ENCODE data around the gene PPP1R15A. TPM values are rescaled to one million over a fixed set of nuclear protein-coding genes. Genes with fewer than 3 reads are reported as not detected.

PPP1R15A gene
- total and polyA plus RNA-seq, 2 of the 8 experiments (the other 6 are each of a cell fraction or from before 2014, with no cell fraction given) = 4.1 to 14.0 TPM

GRCh38 chr19:48836089-48837017, 35.9 kb upstream of the PPP1R15A start, which contains the start of gene HSD17B14:
HSD17B14 (minus strand) TSS chr19:48836491; CDS start chr19:48836411, 80 bp downstream.
- DNase-seq (ENCODE audit: low read depth in 1 of 2, low spot score in 2 of 2) (peak; percentile 64 to 80), FAIRE-seq (no peak)
- Histone ChIP-seq H3K9me3 (ENCODE audit: insufficient read depth in 2 of 2, low read depth in 1 of 2, low read length in 1 of 2) (no peaks in the 10 kb centered on the region), H3K23me2 (ENCODE audit: low read depth, low read length) (peaks cover 11% of the 10 kb centered on the region; the same call in 1 of the 2 replicates), H3K56ac (replicated peaks; ENCODE audit: insufficient read length, low read depth, low read length) (peak within 1 kb of the TSS; percentile 89), H4K8ac (ENCODE audit: extremely low read depth, insufficient read depth, low read length) (peak within 1 kb of the TSS; percentile 97), H4K5ac (ENCODE audit: insufficient read length, low read depth, low read length) (peak within 1 kb of the TSS; percentile 95), H3K4me3 (ENCODE audit: extremely low read depth in 1 of 4, insufficient read depth in 2 of 4, low read depth in 3 of 4, low read length in 4 of 4) (peak within 1 kb of the TSS; percentile 42 to 70 (median 53)), H4K91ac (replicated peaks; ENCODE audit: insufficient read length, low read length) (peak within 1 kb of the TSS; percentile 66), H2AFZ (ENCODE audit: low read length) (no peak within 1 kb of the TSS), H3K27ac (ENCODE audit: low read depth, low read length) (peak within 1 kb of the TSS; percentile 56; the same call in 1 of the 2 replicates), H3K27me3 (replicated peaks in 1 of 4; ENCODE audit: control insufficient read depth in 3 of 4, extremely low read depth in 1 of 4, insufficient read depth in 3 of 4, low read length in 3 of 4) (no peaks in the 10 kb centered on the region), H3K14ac (ENCODE audit: insufficient read length) (no peak within 1 kb of the TSS), H3K23ac (ENCODE audit: insufficient read length) (no peak within 1 kb of the TSS), H4K20me1 (replicated peaks in 1 of 2; ENCODE audit: control insufficient read depth in 1 of 2, insufficient read depth in 2 of 2, low read length in 2 of 2) (no peaks in the 10 kb centered on the region), H2BK5ac (ENCODE audit: low read depth, low read length) (peak within 1 kb of the TSS; percentile 15; the same call in 1 of the 2 replicates), H3K4me1 (replicated peaks in 1 of 4; ENCODE audit: control insufficient read depth in 3 of 4, insufficient read depth in 4 of 4, low read length in 3 of 4) (peaks cover 0 to 2% (median 0%) of the 10 kb centered on the region in 4 experiments; a peak in 2 of 7 replicates), H3K4ac (replicated peaks; ENCODE audit: insufficient read length, low read depth, low read length) (no peak within 1 kb of the TSS), H3K9ac (replicated peaks in 1 of 4; ENCODE audit: extremely low read depth in 1 of 4, low read depth in 3 of 4, low read length in 3 of 4) (peak within 1 kb of the TSS in 2 of 4 experiments; percentile 26 to 40; a peak in 5 of 7 replicates), H2BK120ac (replicated peaks; ENCODE audit: low read depth, low read length) (peak within 1 kb of the TSS; percentile 92), H3K4me2 (ENCODE audit: insufficient read depth in 1 of 2, low read depth in 2 of 2, low read length in 2 of 2) (peak within 1 kb of the TSS; percentile 50 to 81), H3K79me1 (ENCODE audit: low read depth, low read length) (no peaks in the 10 kb centered on the region), H3K79me2 (ENCODE audit: control insufficient read depth in 1 of 2, insufficient read depth in 2 of 2, low read length in 2 of 2) (no peaks in the 10 kb centered on the region), H2AK5ac (ENCODE audit: low read depth, low read length) (no peak within 1 kb of the TSS), H2BK20ac (ENCODE audit: low read length) (no peak within 1 kb of the TSS), H2BK12ac (ENCODE audit: low read depth, low read length) (peak within 1 kb of the TSS; percentile 6; the same call in 1 of the 2 replicates), H3K18ac (ENCODE audit: extremely low read depth, low read length) (peak within 1 kb of the TSS; percentile 91), H3K36me3 (ENCODE audit: control insufficient read depth in 2 of 4, insufficient read depth in 4 of 4, low read length in 3 of 4) (peaks cover 0 to 10% (median 3%) of the 10 kb centered on the region in 4 experiments; a peak in 6 of 8 replicates), H2BK15ac (ENCODE audit: low read length) (peak within 1 kb of the TSS; percentile 72)
- CTCF ChIA-PET (ENCODE audit: partially characterized antibody) = interaction anchor here (0.5 to 3.3 kb wide), 28 partner anchors 9 to 1017 kb away, joined by 3 to 25 read pairs (median 4); partner anchors contain the start of genes BCAT2 and FUT2
- POLR2A ChIA-PET (ENCODE audit: partially characterized antibody) = interaction anchor here (0.8 to 2.5 kb wide), 15 partner anchors 9 to 191 kb away, joined by 3 to 15 read pairs (median 4); partner anchors contain the start of genes CA11 and PPP1R15A
- WGBS, 2 experiments (ENCODE audit: extremely low coverage in 1 of 2, insufficient coverage in 1 of 2, insufficient read length in 1 of 2, insufficient replicate concordance in 2 of 2, low coverage in 1 of 2, low lambda C conversion rate in 2 of 2, missing lambda C conversion rate in 1 of 2) = 4% methylated on average over 16 of the region's 35 CpGs; no CpG with 5 or more reads in 1 of the 2 experiments
- TF ChIP-seq RFX5 (IDR thresholded peaks at IDR 0.05; ENCODE audit: borderline replicate concordance, low read depth, low read length) (no peak), SIX5 (IDR thresholded peaks at IDR 0.05; ENCODE audit: low read depth, low read length) (no peak), CTCF (IDR thresholded peaks at IDR 0.05; ENCODE audit: control extremely low read depth in 1 of 3, insufficient read depth in 1 of 3, low read depth in 1 of 3, low read length in 3 of 3) (no peak), BRCA1 (IDR thresholded peaks at IDR 0.05; ENCODE audit: low read depth, low read length) (no peak), EGR1 (IDR thresholded peaks at IDR 0.05; ENCODE audit: borderline replicate concordance, low read depth, low read length) (no peak), NRF1 (IDR thresholded peaks at IDR 0.05; ENCODE audit: low read depth, low read length) (no peak), GTF2F1 (IDR thresholded peaks at IDR 0.05; ENCODE audit: borderline replicate concordance, low read depth, low read length) (no peak), NANOG (IDR thresholded peaks at IDR 0.05; ENCODE audit: insufficient read depth, low read depth, low read length, poor library complexity, severe bottlenecking) (no peak)

All from H1 (cell line).